CD4-positive, alpha-beta T cell treated with Interleukin-15 for 1 hour (primary cell): ENCODE data around the gene SLC2A8.

Source experiments
- DNase-seq: peaks from one replicate; pipeline ENCODE4 v3.0.0-alpha.2; 2020

SLC2A8 gene

GRCh38 chr9:127404631-127405030 is 7.7 kb downstream of the SLC2A8 start:
- no peak for DNase-seq

GRCh38 chr9:127405344-127406125 is 8.6 kb downstream of the SLC2A8 start:
- DNase-seq: no peak

- no peak for DNase-seq
These were observed 10.0 kb downstream of the SLC2A8 start for GRCh38 chr9:127406799-127407491.

- no peak for DNase-seq
These were observed 10.5 kb downstream of the SLC2A8 start for GRCh38 chr9:127407492-127407843.

GRCh38 chr9:127411122-127411521 is 14.2 kb downstream of the SLC2A8 start:
- DNase-seq: no peak

GRCh38 chr9:127415141-127415540 is 18.2 kb downstream of the SLC2A8 start:
- DNase-seq: no peak

GRCh38 chr9:127415657-127416056 is 18.7 kb downstream of the SLC2A8 start:
- no peak for DNase-seq

- no peak for DNase-seq
These were observed 20.4 kb downstream of the SLC2A8 start for GRCh38 chr9:127417131-127418036.

- peak; percentile 39 for DNase-seq
These were observed 21.1 kb downstream of the SLC2A8 start for GRCh38 chr9:127418037-127418471.

GRCh38 chr9:127419348-127419747 is 22.4 kb downstream of the SLC2A8 start:
- no peak for DNase-seq

- DNase-seq: no peak
These were observed 24.1 kb downstream of the SLC2A8 start for GRCh38 chr9:127421057-127421456.

GRCh38 chr9:127422133-127422782 is 25.3 kb downstream of the SLC2A8 start:
- DNase-seq: no peak

- no peak for DNase-seq
These were observed 25.8 kb downstream of the SLC2A8 start for GRCh38 chr9:127422787-127423186.

GRCh38 chr9:127423476-127423933 is 26.5 kb downstream of the SLC2A8 start:
- no peak for DNase-seq

- peak; percentile 89 for DNase-seq
These were observed 27.1 kb downstream of the SLC2A8 start, which contains the start of gene ZNF79 for GRCh38 chr9:127423934-127424675. Gene ZNF79 (plus strand): TSS chr9:127424382. CDS start chr9:127424788, 406 bp downstream.

- no peak for DNase-seq
These were observed 27.7 kb downstream of the SLC2A8 start for GRCh38 chr9:127424676-127424999.

GRCh38 chr9:127426756-127427155 is 29.8 kb downstream of the SLC2A8 start:
- DNase-seq: no peak

- no peak for DNase-seq
These were observed 31.4 kb downstream of the SLC2A8 start for GRCh38 chr9:127428348-127428747.

GRCh38 chr9:127430415-127430814 is 33.4 kb downstream of the SLC2A8 start:
- DNase-seq: no peak

GRCh38 chr9:127437497-127438264 is 40.7 kb downstream of the SLC2A8 start:
- peak; percentile 31 for DNase-seq

GRCh38 chr9:127438394-127438793 is 41.4 kb downstream of the SLC2A8 start:
- DNase-seq: no peak
